Dermis blood vessel endothelial cell (primary cell): ENCODE results near the gene NPTN. TPM values are rescaled to one million over a fixed set of nuclear protein-coding genes. Genes with fewer than 3 reads are reported as not detected.
"Not testable (repeated sequence)": the region's sequence is repeated elsewhere in the genome, so short reads cannot be mapped to it uniquely, and the experiment has no call there.

Experiments used
- DNase-seq: peaks from one replicate; pipeline ENCODE4 v3.0.0; 2010
- total RNA-seq: library from RNA; depleted of rRNA; stranded (reverse); fragments of >200 nt; gene quantifications from 2 replicates; pipeline ENCODE4 v1.2.3, GENCODE V29; 2014

The NPTN gene
- total RNA-seq, 1 donor from 2014 or later, result 102 TPM

DNA sequence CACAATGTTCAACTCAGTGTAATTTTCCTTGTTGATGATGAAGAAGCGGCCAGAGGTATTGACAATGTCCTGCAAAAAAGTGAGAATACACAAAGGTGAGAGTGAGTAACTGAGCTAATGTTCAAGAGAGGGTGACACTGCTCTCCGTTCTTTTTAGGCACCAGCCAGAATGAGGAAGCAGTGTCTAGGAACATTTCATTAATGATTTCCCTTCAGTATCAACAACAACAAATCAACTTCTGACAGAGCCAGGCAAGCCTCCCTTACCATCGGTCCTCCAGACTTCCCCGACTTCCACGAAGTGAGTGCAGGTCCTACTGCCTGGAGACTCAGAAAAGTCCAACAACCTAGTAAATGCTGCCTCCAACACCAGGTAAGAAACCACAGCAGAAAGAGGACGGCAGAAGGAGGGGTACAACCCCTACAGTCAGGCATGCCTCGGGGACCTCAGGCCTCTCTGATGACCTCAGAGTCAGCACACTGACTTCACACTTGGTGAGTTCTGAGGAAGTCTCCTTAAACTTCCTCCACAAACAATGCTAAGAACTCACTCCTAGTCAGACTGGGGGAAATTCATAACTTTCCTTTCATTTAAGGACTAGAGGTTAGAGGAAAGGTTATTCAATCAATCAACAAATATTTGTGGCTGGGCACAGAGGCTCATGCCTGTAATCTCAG lies 62.7 kb downstream of the NPTN start:
- peak; percentile 36 for DNase-seq

DNA sequence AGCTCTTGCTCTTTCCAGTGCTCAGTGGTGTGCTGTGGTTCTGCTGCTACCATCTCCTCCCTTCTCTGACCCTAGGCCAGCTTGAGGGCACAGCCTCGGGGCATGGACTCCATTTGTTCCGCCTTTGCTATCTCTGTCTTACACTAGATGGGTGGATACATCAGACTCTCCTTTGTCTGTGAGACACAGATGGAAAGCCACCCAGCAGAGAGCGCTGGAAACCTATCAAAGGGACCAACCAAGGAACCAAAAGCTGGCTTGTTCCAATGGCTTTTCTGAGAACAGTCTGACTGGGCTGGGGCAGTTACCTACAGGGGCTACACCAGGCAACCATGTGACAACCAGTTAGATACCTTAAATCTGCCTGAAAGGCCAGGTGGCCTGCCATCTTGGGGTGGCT lies 63.8 kb downstream of the NPTN start:
- no peak for DNase-seq

DNA sequence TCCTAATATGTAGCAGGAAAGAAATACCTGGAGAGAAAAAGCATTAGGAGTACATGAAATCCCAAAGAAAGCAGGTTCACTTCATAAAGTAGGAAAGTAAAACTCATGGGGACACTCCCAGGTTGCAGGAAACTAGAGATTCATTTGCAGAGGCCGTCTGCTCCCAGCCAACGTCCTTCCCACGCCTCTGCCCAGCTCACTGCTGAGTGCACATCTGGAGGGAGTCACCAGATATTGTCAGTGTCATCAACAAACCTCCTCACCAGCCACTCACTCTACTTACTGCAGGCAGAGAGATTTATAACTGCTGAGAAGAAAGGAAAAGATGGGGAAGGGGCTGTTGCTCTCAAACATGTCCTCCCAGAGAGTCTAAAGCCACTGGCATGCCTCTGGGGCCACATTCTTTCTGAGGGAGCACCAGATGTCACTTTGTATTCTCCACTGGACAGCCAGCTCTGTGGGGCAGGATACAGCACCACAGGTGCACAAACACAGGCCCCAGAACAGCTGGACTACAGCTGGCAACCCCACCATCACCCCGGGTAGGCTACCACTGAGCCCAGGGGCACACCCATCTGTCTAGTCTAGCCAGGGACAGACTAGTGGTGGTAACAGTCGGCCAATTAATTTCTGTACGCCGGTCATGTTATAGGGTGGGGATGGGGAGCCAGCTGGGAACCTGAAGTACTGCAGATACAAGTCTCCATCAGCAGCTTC lies 64.5 kb downstream of the NPTN start:
- no peak for DNase-seq

DNA sequence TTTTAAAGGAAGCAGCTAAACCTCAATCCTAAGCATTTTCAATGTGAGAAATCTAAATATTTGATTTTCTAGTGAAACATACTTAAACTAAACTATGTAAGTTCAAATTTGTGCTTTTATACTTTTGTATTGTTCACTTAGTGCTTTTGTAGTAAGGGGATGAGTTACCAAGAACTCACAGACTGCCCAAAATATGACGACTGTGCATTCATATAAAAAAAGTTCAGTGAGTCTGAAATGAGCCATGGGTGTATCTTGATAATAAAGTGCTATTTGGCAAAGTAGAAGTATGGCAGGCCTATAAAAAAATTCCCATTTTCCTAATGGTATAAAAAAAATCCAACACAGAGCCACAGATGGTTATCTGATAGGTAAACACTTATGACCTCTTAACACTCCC lies 66.2 kb downstream of the NPTN start:
- DNase-seq, result no peak

DNA sequence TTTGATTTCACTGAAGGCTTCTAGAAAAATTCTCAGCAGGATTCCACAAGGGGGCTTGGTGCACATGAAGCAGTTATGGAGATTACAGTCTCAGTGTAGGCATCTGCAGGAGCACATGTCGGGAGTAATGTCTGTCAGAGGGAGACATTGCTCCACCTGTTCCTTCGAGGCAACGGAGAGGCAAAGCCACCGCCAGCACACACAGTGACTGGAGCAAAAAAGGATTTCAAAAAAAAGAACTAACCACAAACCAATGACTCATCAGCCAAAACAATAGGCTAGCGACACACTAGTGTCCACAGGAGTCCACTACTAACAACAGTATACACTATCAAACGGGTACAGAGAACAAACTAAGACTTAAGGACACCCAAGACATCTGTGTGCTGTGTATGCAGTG lies 68.9 kb downstream of the NPTN start:
- peak; percentile 80 for DNase-seq

DNA sequence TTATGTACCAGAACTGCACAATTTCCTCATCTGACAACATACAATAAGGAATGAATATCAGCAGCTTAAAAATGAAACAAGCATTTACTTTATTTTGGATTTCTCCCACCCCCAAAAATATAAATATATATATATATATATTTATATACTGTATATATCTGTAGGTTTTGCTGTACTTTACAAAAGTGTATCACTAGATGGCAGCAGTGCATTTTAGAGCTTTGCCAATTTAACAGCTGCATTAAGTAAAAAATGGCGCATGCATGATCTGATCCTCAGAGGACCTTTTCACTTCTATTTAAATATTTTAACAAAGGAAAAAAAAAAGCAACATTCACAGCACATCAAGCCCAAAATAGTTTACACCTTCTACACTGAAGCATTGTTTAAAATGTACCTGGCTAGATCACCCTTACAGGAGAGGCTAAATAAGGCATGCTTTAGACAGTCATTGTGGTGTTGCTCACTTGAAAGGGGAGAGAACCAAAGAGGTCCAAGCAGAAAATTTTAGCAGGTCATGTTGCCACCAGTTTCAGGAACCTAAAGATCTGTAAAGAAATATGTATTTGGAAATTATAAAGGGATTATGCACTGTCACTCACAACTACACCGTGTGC lies 72.6 kb downstream of the NPTN start:
- DNase-seq, result peak; percentile 86

DNA sequence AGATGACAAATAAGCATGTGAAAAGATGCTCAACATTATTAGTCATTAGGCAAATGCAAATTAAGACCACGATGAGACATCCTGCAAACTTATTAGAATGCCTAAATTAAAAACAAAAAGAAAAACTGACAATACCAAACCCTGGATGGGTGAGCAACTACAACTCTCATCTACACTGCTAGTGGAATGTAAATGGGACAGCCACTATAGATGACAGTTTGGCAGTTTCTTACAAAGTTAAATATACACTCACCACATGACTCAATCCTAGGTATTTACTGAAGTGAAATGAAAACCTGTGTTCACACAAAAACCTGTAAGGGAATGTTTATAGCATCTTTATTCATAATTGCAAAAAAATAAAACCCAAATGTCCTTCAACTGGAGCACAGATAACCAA lies 74.7 kb downstream of the NPTN start:
- no peak for DNase-seq

DNA sequence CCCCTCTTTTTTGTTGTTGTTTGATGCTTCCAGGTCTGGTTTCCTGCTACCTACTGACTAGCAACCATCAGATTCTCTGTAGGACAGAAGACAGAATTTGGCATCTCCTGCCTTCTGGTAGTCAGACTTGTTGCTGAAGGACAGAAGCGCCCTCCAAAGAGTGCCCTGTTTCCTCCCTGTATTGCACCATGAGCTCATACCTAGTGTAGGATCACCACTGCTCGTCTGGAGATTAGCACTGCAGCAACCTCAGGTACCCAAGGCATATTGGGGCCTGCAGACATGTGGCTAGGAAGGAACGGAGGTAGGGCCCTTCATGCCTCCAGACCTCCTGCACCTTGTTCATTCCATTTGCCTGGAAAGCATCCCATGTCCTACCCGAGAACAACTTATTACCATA lies 78.1 kb downstream of the NPTN start:
- DNase-seq, result no peak

DNA sequence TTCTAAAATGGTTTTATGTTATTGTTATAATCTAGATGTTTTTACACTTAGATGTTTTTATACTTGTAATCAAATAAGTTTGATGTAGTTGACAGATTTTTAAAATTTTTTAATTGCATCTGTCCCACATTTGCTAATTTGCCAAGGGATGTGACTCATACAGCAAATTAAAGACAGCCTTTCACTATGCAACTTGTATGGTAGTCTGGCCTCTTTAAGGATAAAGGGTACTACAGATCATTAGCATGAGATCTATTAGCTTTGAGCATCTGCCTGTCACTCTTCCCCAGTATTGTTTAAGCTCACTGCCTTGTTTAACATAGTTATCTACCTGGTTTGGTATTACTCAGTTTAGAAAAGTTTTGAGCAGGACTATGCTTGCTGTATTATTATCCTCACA lies 83.0 kb downstream of the NPTN start:
- DNase-seq, result no peak

DNA sequence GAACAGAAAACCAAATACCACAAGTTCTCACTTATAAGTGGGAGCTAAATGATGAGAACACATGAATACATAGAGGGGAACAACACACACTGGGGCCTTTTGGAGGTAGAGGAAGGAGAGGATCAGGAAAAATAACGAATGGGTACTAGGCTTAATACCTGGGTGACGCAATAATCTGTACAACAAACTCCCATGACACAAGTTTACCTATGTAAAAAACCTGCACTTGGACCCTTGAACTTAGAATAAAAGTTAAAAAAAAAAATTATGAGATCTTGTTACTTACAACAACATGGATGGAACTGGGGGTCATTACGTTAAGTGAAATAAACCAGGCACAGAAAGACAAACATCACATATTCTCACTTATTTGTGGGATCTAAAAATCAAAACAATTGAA lies 84.3 kb downstream of the NPTN start:
- DNase-seq, result not testable (repeated sequence)

DNA sequence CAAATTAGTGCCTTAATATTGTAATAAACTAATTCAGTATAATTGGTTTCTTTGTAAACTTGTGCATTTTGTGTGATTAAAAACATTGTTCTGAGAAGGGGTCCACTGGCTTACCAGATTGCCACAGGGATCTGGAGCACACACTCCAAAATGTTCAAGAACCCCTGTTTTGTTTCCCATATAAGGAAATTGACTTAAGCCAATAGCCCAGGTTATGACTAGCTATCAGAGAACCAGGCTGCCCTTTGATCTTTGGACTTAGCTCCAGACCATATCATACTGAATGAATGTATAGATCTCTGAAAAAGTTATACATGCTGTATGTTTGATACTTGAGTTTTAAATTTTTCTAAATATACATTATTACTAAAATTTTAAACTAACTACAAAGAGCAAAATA lies 91.7 kb downstream of the NPTN start:
- DNase-seq, result no peak

DNA sequence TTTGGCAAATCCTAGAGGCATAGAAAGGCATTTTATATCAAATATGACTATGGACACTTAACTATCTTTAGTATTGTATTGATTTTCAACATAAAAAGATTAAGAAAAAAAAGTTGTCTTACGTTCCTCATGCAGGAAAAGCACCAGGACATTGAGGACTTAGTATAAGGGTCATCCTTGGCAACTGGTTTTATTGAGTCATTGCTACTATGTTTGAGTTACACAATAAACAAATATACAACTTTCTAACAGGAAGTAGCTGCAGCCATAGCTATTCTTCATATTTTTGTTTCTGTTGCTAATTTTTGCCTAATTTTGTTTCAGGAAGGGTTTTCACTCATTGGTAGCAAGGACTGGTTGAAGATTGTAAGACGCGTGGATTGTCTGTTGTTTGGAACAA lies 93.0 kb downstream of the NPTN start:
- no peak for DNase-seq

DNA sequence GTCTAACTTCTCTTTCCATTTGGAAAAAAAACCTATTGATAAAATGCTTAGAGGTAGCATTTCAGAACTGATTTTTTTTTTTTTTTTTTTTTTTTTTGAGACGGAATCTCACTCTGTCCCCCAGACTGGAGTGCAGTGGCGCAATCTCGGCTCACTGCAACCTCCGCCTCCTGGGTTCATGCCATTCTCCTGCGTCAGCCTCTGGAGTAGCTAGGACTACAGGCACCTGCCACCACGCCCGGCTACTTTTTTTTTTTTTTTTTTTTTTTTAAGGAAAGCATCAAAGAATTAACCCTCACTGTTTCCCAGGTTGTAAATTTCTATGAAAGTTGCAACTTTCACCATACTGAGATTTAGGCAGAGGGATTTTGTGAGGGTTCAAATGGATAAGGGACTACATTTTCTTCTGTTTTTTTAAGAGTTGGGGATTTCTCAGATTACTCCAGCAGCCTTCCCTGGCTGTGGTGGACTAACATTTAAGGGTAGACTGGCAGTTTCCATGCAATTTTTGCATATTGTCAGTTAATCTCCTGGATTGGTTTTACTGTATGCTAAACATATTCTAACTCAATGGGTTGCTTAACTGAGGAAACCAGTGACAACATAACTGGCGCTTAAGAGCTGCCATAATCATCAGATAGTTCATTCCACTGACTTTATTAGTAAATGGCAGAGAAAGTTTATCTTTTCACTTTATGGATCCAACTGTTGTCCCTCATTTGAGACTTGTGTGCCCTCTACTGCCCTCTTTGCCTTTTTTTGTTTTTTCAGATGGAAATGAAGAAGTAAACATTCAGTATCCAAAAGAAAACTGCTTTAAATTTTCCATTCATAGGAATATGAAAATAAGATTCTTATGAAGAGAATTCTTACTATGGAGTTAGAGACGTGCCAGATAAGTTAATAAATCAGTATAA lies 93.7 kb downstream of the NPTN start:
- no peak for DNase-seq

DNA sequence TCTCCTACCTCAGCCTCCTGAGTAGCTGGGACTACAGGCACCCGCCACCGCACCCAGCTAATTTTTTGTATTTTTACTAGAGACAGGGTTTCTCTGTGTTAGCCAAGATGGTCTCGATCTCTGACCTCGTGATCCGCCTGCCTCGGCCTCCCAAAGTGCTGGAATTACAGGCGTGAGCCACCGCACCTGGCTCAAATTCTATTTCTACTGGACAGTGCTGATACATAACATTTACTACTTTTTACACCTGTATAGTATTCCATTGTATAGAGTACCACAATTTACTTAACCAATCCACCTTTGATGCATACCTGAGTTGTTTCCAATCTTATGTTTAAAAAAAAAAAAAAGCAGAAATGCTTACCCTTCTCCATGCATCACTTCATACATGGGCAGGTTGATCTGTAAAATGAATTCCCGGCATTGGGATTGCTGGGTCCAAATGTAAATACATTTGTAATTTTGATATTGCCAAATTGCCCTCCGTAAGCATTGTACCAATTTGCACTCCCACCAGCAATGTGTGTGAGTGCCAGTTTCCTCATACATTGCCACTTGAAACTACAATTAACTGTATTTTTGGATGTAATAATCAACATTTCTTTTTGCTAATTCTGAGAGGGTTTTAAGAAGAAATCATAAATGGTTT lies 94.5 kb downstream of the NPTN start:
- DNase-seq, result no peak

DNA sequence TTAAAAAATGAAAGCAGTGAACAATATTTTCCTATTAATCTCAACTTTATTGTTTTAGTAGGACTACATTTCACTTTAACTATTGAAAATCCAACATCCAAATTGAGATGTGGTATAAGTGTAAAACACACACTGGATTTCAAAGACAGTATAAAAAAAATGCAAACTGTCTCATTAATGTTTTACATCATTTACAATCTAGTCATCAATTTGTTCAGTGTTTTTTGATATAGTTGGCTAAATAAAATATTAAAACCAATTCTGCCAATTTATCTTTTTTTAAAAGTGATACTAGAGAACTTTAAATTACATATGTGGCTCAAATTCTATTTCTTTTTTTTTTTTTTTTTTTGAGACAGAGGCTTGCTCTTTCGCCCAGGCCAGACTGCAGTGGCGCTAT lies 95.1 kb downstream of the NPTN start:
- no peak for DNase-seq

DNA sequence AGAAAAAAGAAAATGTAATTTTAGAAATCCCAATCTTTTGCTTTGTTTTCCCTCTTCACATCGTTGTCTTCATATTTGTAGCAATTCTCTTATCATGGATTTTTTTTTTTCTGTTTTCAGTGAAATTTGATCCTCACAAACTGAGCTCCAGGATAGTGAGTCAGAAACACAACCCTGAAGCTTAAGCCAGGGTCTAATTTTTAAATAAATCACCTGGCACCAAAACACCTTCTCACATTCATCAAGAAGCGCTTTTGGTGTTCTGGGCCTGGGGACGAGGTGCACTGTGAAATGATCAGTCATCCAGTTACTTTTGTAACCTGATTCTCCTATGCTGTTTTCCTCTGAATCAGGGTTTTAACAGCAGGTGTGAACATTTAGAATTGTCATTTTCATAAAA lies 102.5 kb downstream of the NPTN start:
- DNase-seq, result no peak

DNA sequence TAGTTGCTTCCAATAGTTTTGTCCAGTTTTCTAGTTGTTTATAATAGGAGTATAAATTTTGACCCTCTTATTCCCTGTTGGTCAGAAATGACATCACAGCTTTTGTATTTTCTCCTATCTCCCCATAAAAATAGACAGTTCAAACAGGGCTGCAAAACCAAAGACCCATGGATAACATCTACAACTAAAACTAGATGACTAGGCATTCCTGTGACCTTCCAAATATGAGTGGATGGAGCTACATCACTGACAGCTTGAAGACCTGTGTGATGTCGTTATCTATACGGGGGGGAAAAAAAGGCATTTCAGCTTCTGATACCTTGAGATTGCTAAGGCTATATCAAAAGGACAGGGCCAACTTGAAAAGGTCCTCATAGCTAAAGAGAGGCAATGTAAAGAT lies 105.6 kb downstream of the NPTN start:
- no peak for DNase-seq

DNA sequence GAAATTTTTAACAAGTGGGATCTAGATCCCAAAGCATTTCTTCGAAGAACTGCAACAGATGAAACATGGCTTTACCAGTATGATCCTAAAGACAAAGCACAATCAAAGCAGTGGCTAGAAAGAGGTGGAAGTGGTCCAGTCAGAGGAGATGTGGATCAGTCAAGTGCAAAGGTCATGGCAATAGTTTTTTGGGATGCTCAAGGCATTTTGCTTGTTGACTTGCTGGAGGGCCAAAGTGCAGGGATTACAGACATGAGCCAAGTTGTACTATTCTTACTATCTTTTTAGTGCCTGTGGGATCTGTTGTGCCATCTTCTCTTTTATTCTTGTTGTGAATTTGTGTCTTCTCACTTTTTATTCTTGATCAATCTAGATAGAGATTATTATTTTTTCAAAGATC lies 108.3 kb downstream of the NPTN start:
- no peak for DNase-seq

DNA sequence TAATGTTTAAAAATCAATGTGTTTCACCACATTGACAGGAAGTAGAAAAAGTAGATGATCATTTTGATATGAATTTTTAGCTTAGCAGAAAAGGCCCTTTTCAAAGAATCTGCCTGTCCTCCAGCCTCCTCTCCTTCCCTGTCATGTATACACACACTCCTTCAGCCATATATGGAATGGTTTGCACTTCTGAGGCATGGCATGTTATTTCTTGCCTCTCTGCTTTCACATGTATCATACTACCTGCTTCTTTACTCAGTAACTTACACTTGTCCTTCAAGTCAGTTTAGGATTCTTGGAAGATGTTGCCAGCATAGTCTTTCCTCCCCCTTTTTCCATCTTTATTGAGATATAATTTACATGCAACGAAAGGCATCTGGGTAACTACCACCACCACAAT lies 111.2 kb downstream of the NPTN start:
- no peak for DNase-seq

DNA sequence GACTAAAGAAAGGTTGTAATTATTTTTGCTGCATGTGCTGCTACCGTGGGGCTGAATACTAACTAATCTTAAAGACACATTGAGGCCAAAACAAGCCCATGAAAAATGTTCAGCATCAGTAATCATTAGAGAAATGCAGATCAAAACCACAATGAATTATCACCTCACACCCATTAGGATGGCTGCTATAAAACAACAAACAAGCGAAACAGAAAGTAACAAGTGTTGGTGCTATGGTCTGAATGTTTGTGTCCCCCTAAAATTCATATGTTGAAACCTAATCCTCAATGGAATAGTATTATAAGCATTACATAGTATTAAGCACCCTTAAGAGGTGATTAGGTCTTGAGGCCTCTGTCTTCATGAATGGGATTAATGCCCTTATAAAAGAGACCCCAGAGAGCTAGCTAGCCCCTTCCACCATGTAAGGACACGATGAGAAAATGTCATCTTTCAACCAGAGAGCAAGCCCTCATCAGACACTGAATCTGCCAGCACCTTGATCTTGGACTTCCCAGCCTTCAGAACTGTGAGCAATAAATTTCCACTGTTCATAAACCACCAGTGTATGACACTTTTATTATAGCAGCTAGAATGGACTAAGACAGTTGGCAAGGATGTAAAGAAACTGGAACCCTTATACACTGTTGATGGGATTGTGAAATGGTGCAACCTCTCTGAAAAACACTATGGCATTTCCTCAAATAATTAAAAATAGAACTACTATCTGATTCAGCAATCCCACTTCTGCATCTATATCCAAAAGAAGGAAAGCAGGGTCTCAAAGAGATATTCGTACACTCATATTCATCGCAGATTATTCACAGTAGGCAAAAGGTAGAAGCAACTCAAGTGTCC lies 114.1 kb downstream of the NPTN start:
- DNase-seq, result no peak

DNA sequence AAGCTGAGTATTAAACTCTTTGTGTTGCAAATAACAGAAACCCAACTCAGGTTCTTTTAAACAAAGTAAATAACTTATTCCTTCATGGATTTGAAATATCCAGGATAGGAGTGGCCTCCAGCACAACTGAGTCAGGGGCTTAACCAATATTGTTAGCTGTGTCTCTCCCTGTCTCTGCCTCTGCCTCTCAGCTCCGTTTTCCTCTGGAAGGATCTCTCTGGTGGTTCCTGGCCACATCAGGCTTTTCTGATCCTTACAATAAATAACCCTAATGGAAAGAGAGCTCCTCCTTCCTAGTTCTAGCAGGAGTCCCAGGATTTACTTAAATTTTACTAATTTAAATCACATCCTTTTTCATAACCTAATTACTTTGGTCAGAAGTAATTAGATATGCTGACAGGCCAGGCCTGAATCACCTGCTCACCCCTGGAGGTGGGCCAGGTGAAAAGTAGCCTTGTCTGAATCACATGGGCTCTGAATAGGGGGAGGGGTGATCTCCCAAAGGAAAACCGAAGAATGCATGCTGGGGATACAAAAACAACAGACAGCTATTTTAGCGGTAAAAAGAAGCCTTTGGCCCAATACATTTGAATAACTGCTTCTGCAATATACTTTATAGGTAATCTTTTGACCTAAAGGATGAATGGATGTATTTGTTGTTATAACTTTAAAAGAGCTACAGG lies 114.9 kb downstream of the NPTN start:
- no peak for DNase-seq
